ENCODE data around the gene IER5L.
A peak's percentile ranks its signal among the peaks of the same experiment; 100 is the strongest.
"Not testable (repeated sequence)": the region's sequence is repeated elsewhere in the genome, so short reads cannot be mapped to it uniquely, and the experiment has no call there.

IER5L gene

GRCh38 chr9:129202613-129203555 is 24.8 kb upstream of the IER5L start:
- DNase-seq (ENCODE audit: low read depth), result peak; percentile 81

- no peak for DNase-seq (ENCODE audit: low read depth)
These were observed 23.8 kb upstream of the IER5L start for GRCh38 chr9:129201866-129202265.

DNA sequence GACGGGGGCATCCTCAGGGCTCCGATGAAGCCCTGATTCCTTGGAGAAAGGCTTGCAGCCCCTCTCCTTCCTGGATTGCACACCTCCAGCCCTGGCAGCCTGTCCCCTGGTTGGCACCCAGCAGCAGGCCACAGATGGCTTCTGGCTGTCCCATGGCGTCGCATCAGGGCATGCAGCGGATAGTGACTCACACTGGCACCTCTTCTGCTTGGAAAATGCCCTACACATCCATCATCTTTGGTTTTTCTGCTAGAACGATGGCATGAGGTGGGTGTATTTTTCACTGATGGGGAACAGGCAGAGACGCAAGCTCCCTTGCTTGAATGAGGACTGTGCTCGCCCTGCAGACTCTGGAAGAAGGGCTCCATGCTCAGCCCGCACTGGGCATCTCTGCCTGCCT is 23.2 kb upstream of the IER5L start:
- DNase-seq (ENCODE audit: low read depth), result no peak

DNA sequence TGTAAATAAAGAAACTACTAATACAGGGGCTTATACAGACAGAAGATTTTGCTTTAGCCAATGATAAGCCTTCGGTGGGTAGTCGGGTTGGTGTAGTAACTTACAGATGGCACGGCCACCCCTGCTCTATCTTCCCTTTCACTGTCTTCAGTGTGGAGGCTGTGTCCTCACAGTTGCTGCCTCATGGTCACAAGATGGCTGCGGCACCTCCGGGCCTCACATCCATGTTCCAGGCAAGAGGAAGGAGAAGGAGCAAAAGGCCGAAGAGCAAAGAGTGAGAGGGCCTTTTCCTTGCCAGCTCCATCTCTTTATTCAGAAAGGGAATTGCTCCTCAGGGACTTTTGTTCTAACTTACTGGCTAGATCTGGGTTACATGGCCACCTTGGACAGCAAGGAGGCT is 22.2 kb upstream of the IER5L start:
- no peak for DNase-seq (ENCODE audit: low read depth)

GRCh38 chr9:129199044-129199435 is 21.0 kb upstream of the IER5L start:
- DNase-seq (ENCODE audit: low read depth), result no peak

- DNase-seq (ENCODE audit: low read depth), result no peak
These were observed 20.4 kb upstream of the IER5L start for GRCh38 chr9:129198319-129199043.

GRCh38 chr9:129197978-129198318 is 19.9 kb upstream of the IER5L start:
- DNase-seq (ENCODE audit: low read depth), result no peak

DNA sequence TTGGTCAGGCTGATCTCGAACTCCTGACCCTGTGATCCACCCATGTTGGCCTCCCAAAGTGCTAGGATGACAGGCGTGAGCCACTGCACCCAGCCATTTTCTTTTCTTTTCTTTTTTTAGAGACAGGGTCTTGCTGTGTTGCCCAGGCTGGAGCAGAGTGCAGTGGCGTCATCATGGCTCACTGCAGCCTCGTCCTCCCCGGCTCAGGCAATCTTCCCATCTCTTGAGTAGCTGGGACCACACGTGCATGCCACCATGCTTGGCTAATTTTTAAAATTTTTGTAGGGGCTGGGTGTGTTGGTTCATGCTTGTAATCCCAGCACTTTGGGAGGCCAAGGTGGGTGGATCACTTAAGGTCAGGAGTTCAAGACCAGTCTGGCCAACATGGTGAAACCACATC is 19.0 kb upstream of the IER5L start:
- DNase-seq (ENCODE audit: low read depth), result not testable (repeated sequence)

- DNase-seq (ENCODE audit: low read depth), result no peak
These were observed 17.5 kb upstream of the IER5L start for GRCh38 chr9:129195606-129196005.

DNA sequence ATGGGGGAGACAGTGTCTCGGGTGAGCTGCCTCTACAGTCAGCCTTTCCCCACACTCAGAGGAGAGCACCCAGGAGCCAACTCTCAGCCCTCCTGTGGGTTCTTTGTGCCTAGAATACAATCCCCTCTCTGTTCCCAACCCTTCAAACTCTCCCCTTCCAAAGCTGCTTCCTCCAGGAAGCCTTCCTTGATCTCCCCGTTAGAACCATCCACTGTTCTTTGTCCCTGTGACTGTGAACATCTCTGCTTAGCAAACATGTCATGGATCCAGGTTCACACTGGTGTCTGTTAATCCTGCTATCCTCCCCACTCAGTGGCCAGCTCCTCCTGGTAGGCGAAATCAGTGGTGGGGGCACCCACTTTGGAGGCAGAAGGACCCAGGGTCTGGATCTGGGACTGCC is 16.2 kb upstream of the IER5L start:
- DNase-seq (ENCODE audit: low read depth), result no peak

DNA sequence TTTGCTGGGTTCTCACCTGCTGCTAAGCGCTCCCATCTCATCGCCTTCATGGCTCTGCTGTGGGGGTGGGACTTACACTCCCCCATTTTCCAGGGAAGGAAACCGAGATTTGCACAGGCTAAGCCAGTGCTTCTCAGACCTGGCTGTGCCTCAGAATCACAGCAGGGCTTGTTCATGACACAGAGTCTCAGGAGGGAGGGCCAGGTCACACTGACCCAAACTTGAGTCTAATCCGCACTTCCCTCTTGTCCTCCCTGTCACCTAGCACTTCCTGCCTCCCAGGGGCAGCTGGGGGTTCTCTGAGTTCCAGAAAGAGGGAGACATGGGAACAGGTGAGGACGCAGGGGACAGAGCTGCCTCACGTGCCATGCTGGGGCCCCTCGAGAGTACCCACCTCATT is 15.6 kb upstream of the IER5L start:
- no peak for DNase-seq (ENCODE audit: low read depth)

GRCh38 chr9:129191234-129191633 is 13.2 kb upstream of the IER5L start:
- DNase-seq (ENCODE audit: low read depth), result no peak

GRCh38 chr9:129189971-129190370 is 11.9 kb upstream of the IER5L start:
- DNase-seq (ENCODE audit: low read depth), result not testable (repeated sequence)

GRCh38 chr9:129187042-129187441 is 9.0 kb upstream of the IER5L start:
- DNase-seq (ENCODE audit: low read depth), result no peak

GRCh38 chr9:129185991-129186390 is 7.9 kb upstream of the IER5L start:
- no peak for DNase-seq (ENCODE audit: low read depth)

- DNase-seq (ENCODE audit: low read depth), result no peak
These were observed 7.3 kb upstream of the IER5L start for GRCh38 chr9:129185402-129185801.

GRCh38 chr9:129184596-129185122 is 6.6 kb upstream of the IER5L start:
- DNase-seq (ENCODE audit: low read depth), result no peak

DNA sequence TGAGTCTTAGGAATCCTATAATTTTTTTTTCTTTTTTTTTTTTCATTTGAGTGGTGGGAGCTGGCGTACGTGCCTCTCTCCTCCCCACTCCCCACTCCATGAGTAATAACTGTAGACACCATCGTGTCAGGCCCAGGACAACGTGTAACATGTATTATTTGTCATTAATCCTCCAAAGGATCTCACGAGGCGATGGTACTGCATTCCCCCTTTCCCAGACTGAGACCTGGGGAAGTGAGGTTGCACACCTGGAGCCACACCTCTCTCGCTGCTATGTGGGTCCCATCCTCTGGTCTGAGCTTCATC is 6.1 kb upstream of the IER5L start:
- DNase-seq (ENCODE audit: low read depth), result no peak

- no peak for DNase-seq (ENCODE audit: low read depth)
These were observed 5.6 kb upstream of the IER5L start for GRCh38 chr9:129183495-129184218.

GRCh38 chr9:129182625-129183494 is 4.8 kb upstream of the IER5L start:
- DNase-seq (ENCODE audit: low read depth), result no peak

DNA sequence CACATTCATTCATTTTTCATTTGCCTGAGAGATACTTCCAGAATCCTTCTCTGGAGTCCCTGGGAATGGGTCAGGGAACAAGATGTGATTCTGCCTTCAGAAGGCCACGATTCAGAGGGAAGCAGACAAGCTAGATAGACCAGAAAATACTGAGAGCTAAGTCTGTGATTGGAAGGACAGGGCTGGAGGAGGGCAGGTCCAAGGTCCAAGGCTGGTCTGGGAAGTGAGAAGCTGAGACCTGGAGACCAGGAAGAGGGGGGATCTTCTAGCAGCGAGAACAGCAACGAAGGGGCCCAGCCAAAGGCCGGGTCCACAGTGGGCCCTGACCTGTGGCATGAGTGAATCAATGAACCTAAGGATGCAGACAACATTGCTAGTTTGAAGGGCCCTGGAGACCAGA is 4.1 kb upstream of the IER5L start:
- DNase-seq (ENCODE audit: low read depth), result no peak

GRCh38 chr9:129181246-129181645 is 3.2 kb upstream of the IER5L start:
- no peak for DNase-seq (ENCODE audit: low read depth)
